Mesendoderm (in vitro differentiated cells): Measurements from ENCODE around the gene WAC.

Experiments
- DNase-seq: peaks from one replicate; pipeline ENCODE4 v3.0.0; 2013
- H2AK5ac ChIP-seq: 2 replicates; pipeline ENCODE4 v1.6.1; 2013; ENCODE audit warnings: low read length, inconsistent platforms
- H2BK120ac ChIP-seq: 2 replicates; pipeline ENCODE4 v1.6.1; 2013; ENCODE audit warnings: low read depth, mild to moderate bottlenecking, low read length, moderate library complexity, mixed read lengths
- H2BK15ac ChIP-seq: replicated peaks from 2 replicates; pipeline ENCODE4 v1.6.1; 2013; ENCODE audit warnings: low read depth, mild to moderate bottlenecking, moderate library complexity
- H2BK5ac ChIP-seq: 2 replicates; pipeline ENCODE4 v1.6.1; 2013; ENCODE audit warnings: low read length, inconsistent platforms
- H3K18ac ChIP-seq: 2 replicates; pipeline ENCODE4 v1.6.1; 2013; ENCODE audit warnings: mild to moderate bottlenecking, low read length, mixed read lengths
- H3K23ac ChIP-seq: one replicate; pipeline ENCODE4 v1.6.1; 2013; ENCODE audit warnings: low read length
- H3K27ac ChIP-seq: 2 replicates; pipeline ENCODE4 v1.5.1; 2013; ENCODE audit warnings: low read depth, mild to moderate bottlenecking, inconsistent platforms, low read length, moderate library complexity
- H3K27me3 ChIP-seq: 2 replicates; pipeline ENCODE4 v1.6.1; 2013; ENCODE audit warnings: low read length, control low read depth, mild to moderate bottlenecking, inconsistent platforms; ENCODE audit not compliant: insufficient read depth, poor library complexity
- H3K36me3 ChIP-seq: 2 replicates; pipeline ENCODE4 v1.6.1; 2013; ENCODE audit warnings: low read length, inconsistent platforms; ENCODE audit not compliant: control insufficient read depth, insufficient read depth
- H3K4ac ChIP-seq: one replicate; pipeline ENCODE4 v1.6.1; 2013; ENCODE audit warnings: low read depth, mild to moderate bottlenecking, low read length, moderate library complexity
- H3K4me1 ChIP-seq: 2 replicates; pipeline ENCODE4 v1.6.1; 2013; ENCODE audit warnings: low read depth, low read length, inconsistent platforms; ENCODE audit not compliant: control insufficient read depth
- H3K4me2 ChIP-seq: 2 replicates; pipeline ENCODE4 v1.6.1; 2013; ENCODE audit warnings: low read length
- H3K4me3 ChIP-seq: 2 replicates; pipeline ENCODE4 v1.5.1; 2013; ENCODE audit warnings: mild to moderate bottlenecking, low read length
- H3K56ac ChIP-seq: one replicate; pipeline ENCODE4 v1.6.1; 2013; ENCODE audit warnings: low read length
- H3K79me1 ChIP-seq: 2 replicates; pipeline ENCODE4 v1.6.1; 2013; ENCODE audit warnings: low read length, inconsistent platforms
- H3K79me2 ChIP-seq: 2 replicates; pipeline ENCODE4 v1.6.1; 2013; ENCODE audit warnings: mild to moderate bottlenecking, low read length; ENCODE audit not compliant: control insufficient read depth, insufficient read depth
- H3K9ac ChIP-seq: 2 replicates; pipeline ENCODE4 v1.6.1; 2013; ENCODE audit warnings: low read length, inconsistent platforms
- H4K5ac ChIP-seq: one replicate; pipeline ENCODE4 v1.6.1; 2013; ENCODE audit warnings: low read length
- H4K8ac ChIP-seq: one replicate; pipeline ENCODE4 v1.6.1; 2013; ENCODE audit warnings: low read depth, mild to moderate bottlenecking, control low read depth, low read length, moderate library complexity
- WGBS: extraction: QIAGEN DNeasy Blood & Tissue Kit; methylation state at CpG from one replicate; pipeline ENCODE4 v1.1.7; 2013; ENCODE audit warnings: low lambda C conversion rate, missing lambda C conversion rate; ENCODE audit not compliant: insufficient coverage; ENCODE audit errors: extremely low coverage; 5-methylcytosine and 5-hydroxymethylcytosine counted together

The WAC gene

GRCh38 chr10:28554952-28555351 is 22.0 kb downstream of the WAC start:
- H3K27me3 ChIP-seq, result no peaks in the 10 kb centered on the region
- H4K8ac ChIP-seq, result no peak overlapping the region
- H3K79me2 ChIP-seq, result peaks cover 81% of the 10 kb centered on the region
- no peak overlapping the region for H2BK120ac ChIP-seq
- H3K4me3 ChIP-seq, result no peak overlapping the region
- H3K18ac ChIP-seq, result no peak overlapping the region
- no peak overlapping the region for H2BK15ac ChIP-seq
- no peak overlapping the region for H3K27ac ChIP-seq
- no peak overlapping the region for H3K4ac ChIP-seq
- H3K4me1 ChIP-seq, result peaks cover 15% of the 10 kb centered on the region
- H2AK5ac ChIP-seq, result no peak overlapping the region
- H3K79me1 ChIP-seq, result peaks cover 4% of the 10 kb centered on the region
- no peak overlapping the region for H4K5ac ChIP-seq
- no peak overlapping the region for H3K23ac ChIP-seq
- H3K9ac ChIP-seq, result no peak overlapping the region
- no peak for DNase-seq
- H2BK5ac ChIP-seq, result no peak overlapping the region
- H3K56ac ChIP-seq, result no peak overlapping the region
- no peaks in the 10 kb centered on the region for H3K36me3 ChIP-seq
- WGBS, result no CpG with 5 or more reads among the region's 3 CpGs
- H3K4me2 ChIP-seq, result no peak overlapping the region

GRCh38 chr10:28555358-28555757 is 22.4 kb downstream of the WAC start:
- no peak overlapping the region for H2BK5ac ChIP-seq
- H2BK120ac ChIP-seq, result no peak overlapping the region
- no peak overlapping the region for H3K56ac ChIP-seq
- peaks cover 81% of the 10 kb centered on the region for H3K79me2 ChIP-seq
- no peak overlapping the region for H3K9ac ChIP-seq
- H3K23ac ChIP-seq, result no peak overlapping the region
- no peak overlapping the region for H2AK5ac ChIP-seq
- no peak overlapping the region for H3K4ac ChIP-seq
- peaks cover 7% of the 10 kb centered on the region for H3K79me1 ChIP-seq
- no peaks in the 10 kb centered on the region for H3K27me3 ChIP-seq
- H3K4me3 ChIP-seq, result no peak overlapping the region
- peak; percentile 35 for DNase-seq
- no peaks in the 10 kb centered on the region for H3K36me3 ChIP-seq
- no peak overlapping the region for H3K18ac ChIP-seq
- no peak overlapping the region for H4K5ac ChIP-seq
- H3K4me2 ChIP-seq, result no peak overlapping the region
- H3K4me1 ChIP-seq, result peaks cover 18% of the 10 kb centered on the region
- H2BK15ac ChIP-seq, result no peak overlapping the region
- no peak overlapping the region for H4K8ac ChIP-seq
- H3K27ac ChIP-seq, result no peak overlapping the region
- WGBS, result no CpG with 5 or more reads among the region's 2 CpGs

GRCh38 chr10:28556142-28556541 is 23.2 kb downstream of the WAC start:
- Histone ChIP-seq H3K9ac (no peak overlapping the region), H3K23ac (no peak overlapping the region), H3K4me1 (peaks cover 22% of the 10 kb centered on the region), H2BK120ac (no peak overlapping the region), H3K36me3 (peaks cover 2% of the 10 kb centered on the region), H2BK5ac (no peak overlapping the region), H3K18ac (no peak overlapping the region), H3K56ac (no peak overlapping the region), H3K4me2 (no peak overlapping the region), H3K4ac (no peak overlapping the region), H3K4me3 (no peak overlapping the region), H4K8ac (no peak overlapping the region), H3K79me1 (peaks cover 12% of the 10 kb centered on the region), H2AK5ac (no peak overlapping the region), H3K27ac (no peak overlapping the region), H3K79me2 (peaks cover 82% of the 10 kb centered on the region), H3K27me3 (no peaks in the 10 kb centered on the region), H2BK15ac (no peak overlapping the region), H4K5ac (no peak overlapping the region)
- no CpG with 5 or more reads among the region's 2 CpGs for WGBS
- no peak for DNase-seq

GRCh38 chr10:28558186-28558585 is 25.3 kb downstream of the WAC start:
- no peak overlapping the region for H3K4ac ChIP-seq
- no peak overlapping the region for H3K4me3 ChIP-seq
- no peak overlapping the region for H3K23ac ChIP-seq
- H4K5ac ChIP-seq, result no peak overlapping the region
- H3K4me1 ChIP-seq, result peaks cover 22% of the 10 kb centered on the region
- no peak overlapping the region for H3K18ac ChIP-seq
- no peak overlapping the region for H3K56ac ChIP-seq
- no peak overlapping the region for H3K4me2 ChIP-seq
- no peaks in the 10 kb centered on the region for H3K27me3 ChIP-seq
- H3K79me1 ChIP-seq, result peaks cover 14% of the 10 kb centered on the region
- H3K27ac ChIP-seq, result no peak overlapping the region
- H3K9ac ChIP-seq, result no peak overlapping the region
- H2BK5ac ChIP-seq, result no peak overlapping the region
- DNase-seq, result no peak
- peaks cover 79% of the 10 kb centered on the region for H3K79me2 ChIP-seq
- H2BK120ac ChIP-seq, result no peak overlapping the region
- no peak overlapping the region for H2BK15ac ChIP-seq
- H4K8ac ChIP-seq, result no peak overlapping the region
- no peak overlapping the region for H2AK5ac ChIP-seq
- H3K36me3 ChIP-seq, result peaks cover 2% of the 10 kb centered on the region
- WGBS, result 100% methylated on average over 1 of the region's 3 CpGs

- Histone ChIP-seq H3K18ac (no peak overlapping the region), H2AK5ac (no peak overlapping the region), H4K5ac (no peak overlapping the region), H3K4me3 (no peak overlapping the region), H2BK120ac (no peak overlapping the region), H3K36me3 (peaks cover 2% of the 10 kb centered on the region), H2BK5ac (no peak overlapping the region), H3K23ac (no peak overlapping the region), H3K4me2 (no peak overlapping the region), H3K79me1 (peaks cover 15% of the 10 kb centered on the region), H3K27ac (peak overlapping the region; percentile 55), H3K4me1 (peaks cover 22% of the 10 kb centered on the region), H4K8ac (no peak overlapping the region), H3K9ac (peak overlapping the region; percentile 1), H3K27me3 (no peaks in the 10 kb centered on the region), H3K79me2 (peaks cover 78% of the 10 kb centered on the region), H2BK15ac (no peak overlapping the region), H3K4ac (no peak overlapping the region), H3K56ac (peak overlapping the region; percentile 63)
- no peak for DNase-seq
- no CpG with 5 or more reads among the region's 8 CpGs for WGBS
Observed at GRCh38 chr10:28558923-28559508, 26.1 kb downstream of the WAC start.

- Histone ChIP-seq H4K5ac (no peak overlapping the region), H3K4me1 (peaks cover 20% of the 10 kb centered on the region), H3K36me3 (peaks cover 2% of the 10 kb centered on the region), H3K27ac (peak overlapping the region; percentile 55), H3K79me2 (peaks cover 78% of the 10 kb centered on the region), H3K23ac (no peak overlapping the region), H3K27me3 (no peaks in the 10 kb centered on the region), H3K56ac (no peak overlapping the region), H2BK120ac (no peak overlapping the region), H3K9ac (no peak overlapping the region), H2AK5ac (no peak overlapping the region), H3K18ac (no peak overlapping the region), H3K4me3 (no peak overlapping the region), H4K8ac (no peak overlapping the region), H2BK5ac (no peak overlapping the region), H3K79me1 (peaks cover 17% of the 10 kb centered on the region), H3K4me2 (no peak overlapping the region), H2BK15ac (no peak overlapping the region), H3K4ac (no peak overlapping the region)
- no CpG with 5 or more reads among the region's 4 CpGs for WGBS
- peak; percentile 87 for DNase-seq
Observed at GRCh38 chr10:28559618-28560017, 26.7 kb downstream of the WAC start.
